WTC11 (cell line): Measurements from ENCODE around the gene HTN1. TPM values are rescaled to one million over a fixed set of nuclear protein-coding genes. Genes with fewer than 3 reads are reported as not detected.
"Not testable (repeated sequence)": the region's sequence is repeated elsewhere in the genome, so short reads cannot be mapped to it uniquely, and the experiment has no call there.

Source experiments
- ATAC-seq: fragments of 200-7000 bp; cut with Tn5 transposase; 2 replicates; pipeline ENCODE4 v1.10.0; 2021; ENCODE audit warnings: mild to moderate bottlenecking, moderate library complexity
- CTCF ChIA-PET: fragments of 300-600 bp; sonication (Branson Sonifier 250); formaldehyde crosslinking; loops from one replicate; lab custom pipeline; 2021; ENCODE audit warnings: antibody characterized with exemption; lab: Charles Lee
- POLR2A ChIA-PET: fragments of 350-600 bp; sonication (Branson Sonifier 250); formaldehyde crosslinking; loops from one replicate; lab custom pipeline; 2021; ENCODE audit warnings: antibody characterized with exemption; lab: Charles Lee
- DNase-seq: peaks from one replicate; pipeline ENCODE4 v3.0.0; 2021; ENCODE audit warnings: low spot score
- H3K27ac Mint-ChIP-seq: 2 replicates; pipeline ENCODE4 v1.8.0; 2021; ENCODE audit warnings: mixed read lengths
- H3K27me3 Mint-ChIP-seq: 2 replicates; pipeline ENCODE4 v1.8.0; 2021; ENCODE audit warnings: low read depth, mild to moderate bottlenecking, moderate library complexity, mixed read lengths
- H3K36me3 Mint-ChIP-seq: 2 replicates; pipeline ENCODE4 v1.8.0; 2021; ENCODE audit warnings: mixed read lengths
- H3K4me1 Mint-ChIP-seq: 2 replicates; pipeline ENCODE4 v1.8.0; 2022; ENCODE audit warnings: mixed read lengths
- H3K4me3 Mint-ChIP-seq: 2 replicates; pipeline ENCODE4 v1.8.0; 2021; ENCODE audit warnings: mild to moderate bottlenecking, moderate library complexity, mixed read lengths
- H3K9me3 Mint-ChIP-seq: 2 replicates; pipeline ENCODE4 v1.8.0; 2021; ENCODE audit warnings: mixed read lengths
- CREM ChIP-seq: sonication (generic); formaldehyde crosslinking; IDR thresholded peaks from 2 replicates; pipeline ENCODE4 v1.8.1; 2022; ENCODE audit warnings: mild to moderate bottlenecking, missing genetic modification reagents, moderate library complexity
- CTCF ChIP-seq: fragments of 200-600 bp; IDR thresholded peaks from 2 replicates; pipeline ENCODE4 v1.8.0; 2022; ENCODE audit warnings: antibody characterized with exemption
- JAZF1 ChIP-seq: fragments of 250-450 bp; sonication (Bioruptor Pico); IDR thresholded peaks from 2 replicates; pipeline ENCODE4 v1.9.0; 2021; ENCODE audit warnings: moderate library complexity, mild to moderate bottlenecking, inconsistent platforms
- MYBL2 ChIP-seq: sonication (generic); formaldehyde crosslinking; IDR thresholded peaks from 2 replicates; pipeline ENCODE4 v1.8.1; 2023; ENCODE audit warnings: mild to moderate bottlenecking, moderate library complexity, missing genetic modification reagents
- NR1H2 ChIP-seq: sonication (generic); formaldehyde crosslinking; IDR thresholded peaks from 2 replicates; pipeline ENCODE4 v1.9.0; 2021; ENCODE audit warnings: mild to moderate bottlenecking, moderate library complexity, missing genetic modification reagents
- PRRX2 ChIP-seq: fragments of 250-450 bp; sonication (Bioruptor Pico); IDR thresholded peaks from 2 replicates; pipeline ENCODE4 v1.8.0; 2021; ENCODE audit warnings: mild to moderate bottlenecking
- TP53 ChIP-seq: sonication (generic); formaldehyde crosslinking; IDR thresholded peaks from 2 replicates; pipeline ENCODE4 v1.8.1; 2023; ENCODE audit warnings: mild to moderate bottlenecking, missing genetic modification reagents
- ZNF232 ChIP-seq: sonication (generic); formaldehyde crosslinking; IDR thresholded peaks from 2 replicates; pipeline ENCODE4 v1.8.0; 2022; ENCODE audit warnings: mild to moderate bottlenecking, missing genetic modification reagents
- ZSCAN18 ChIP-seq: fragments of 250-450 bp; sonication (Bioruptor Pico); IDR thresholded peaks from 2 replicates; pipeline ENCODE4 v2.1.2; 2022; ENCODE audit warnings: mild to moderate bottlenecking, moderate library complexity
- total RNA-seq: library from RNA; stranded (reverse); gene quantifications from 3 replicates; pipeline ENCODE4 v1.2.3, GENCODE V29; 2021
- TF ChIP-seq, protein P1 (sequence below): sonication (generic); formaldehyde crosslinking; conservative IDR thresholded peaks from 2 replicates; pipeline ENCODE4 v1.8.1; 2023; ENCODE audit warnings: mild to moderate bottlenecking, low read depth, missing genetic modification reagents, moderate library complexity
- TF ChIP-seq, protein P2 (sequence below): sonication (generic); formaldehyde crosslinking; IDR thresholded peaks from 2 replicates; pipeline ENCODE4 v1.8.0; 2022; ENCODE audit warnings: missing genetic modification reagents

HTN1 gene
- total RNA-seq, 1 experiment from 2014 or later = not detected

- TF ChIP-seq, protein P1, sequence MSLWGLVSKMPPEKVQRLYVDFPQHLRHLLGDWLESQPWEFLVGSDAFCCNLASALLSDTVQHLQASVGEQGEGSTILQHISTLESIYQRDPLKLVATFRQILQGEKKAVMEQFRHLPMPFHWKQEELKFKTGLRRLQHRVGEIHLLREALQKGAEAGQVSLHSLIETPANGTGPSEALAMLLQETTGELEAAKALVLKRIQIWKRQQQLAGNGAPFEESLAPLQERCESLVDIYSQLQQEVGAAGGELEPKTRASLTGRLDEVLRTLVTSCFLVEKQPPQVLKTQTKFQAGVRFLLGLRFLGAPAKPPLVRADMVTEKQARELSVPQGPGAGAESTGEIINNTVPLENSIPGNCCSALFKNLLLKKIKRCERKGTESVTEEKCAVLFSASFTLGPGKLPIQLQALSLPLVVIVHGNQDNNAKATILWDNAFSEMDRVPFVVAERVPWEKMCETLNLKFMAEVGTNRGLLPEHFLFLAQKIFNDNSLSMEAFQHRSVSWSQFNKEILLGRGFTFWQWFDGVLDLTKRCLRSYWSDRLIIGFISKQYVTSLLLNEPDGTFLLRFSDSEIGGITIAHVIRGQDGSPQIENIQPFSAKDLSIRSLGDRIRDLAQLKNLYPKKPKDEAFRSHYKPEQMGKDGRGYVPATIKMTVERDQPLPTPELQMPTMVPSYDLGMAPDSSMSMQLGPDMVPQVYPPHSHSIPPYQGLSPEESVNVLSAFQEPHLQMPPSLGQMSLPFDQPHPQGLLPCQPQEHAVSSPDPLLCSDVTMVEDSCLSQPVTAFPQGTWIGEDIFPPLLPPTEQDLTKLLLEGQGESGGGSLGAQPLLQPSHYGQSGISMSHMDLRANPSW (CRISPR knock-in tag) = no peak
- no peak for TF ChIP-seq MYBL2 (CRISPR knock-in tag)
- no peak for TF ChIP-seq ZNF232 (CRISPR knock-in tag)
- TF ChIP-seq JAZF1 = no peak
- TF ChIP-seq NR1H2 = no peak
- TF ChIP-seq, protein P2, sequence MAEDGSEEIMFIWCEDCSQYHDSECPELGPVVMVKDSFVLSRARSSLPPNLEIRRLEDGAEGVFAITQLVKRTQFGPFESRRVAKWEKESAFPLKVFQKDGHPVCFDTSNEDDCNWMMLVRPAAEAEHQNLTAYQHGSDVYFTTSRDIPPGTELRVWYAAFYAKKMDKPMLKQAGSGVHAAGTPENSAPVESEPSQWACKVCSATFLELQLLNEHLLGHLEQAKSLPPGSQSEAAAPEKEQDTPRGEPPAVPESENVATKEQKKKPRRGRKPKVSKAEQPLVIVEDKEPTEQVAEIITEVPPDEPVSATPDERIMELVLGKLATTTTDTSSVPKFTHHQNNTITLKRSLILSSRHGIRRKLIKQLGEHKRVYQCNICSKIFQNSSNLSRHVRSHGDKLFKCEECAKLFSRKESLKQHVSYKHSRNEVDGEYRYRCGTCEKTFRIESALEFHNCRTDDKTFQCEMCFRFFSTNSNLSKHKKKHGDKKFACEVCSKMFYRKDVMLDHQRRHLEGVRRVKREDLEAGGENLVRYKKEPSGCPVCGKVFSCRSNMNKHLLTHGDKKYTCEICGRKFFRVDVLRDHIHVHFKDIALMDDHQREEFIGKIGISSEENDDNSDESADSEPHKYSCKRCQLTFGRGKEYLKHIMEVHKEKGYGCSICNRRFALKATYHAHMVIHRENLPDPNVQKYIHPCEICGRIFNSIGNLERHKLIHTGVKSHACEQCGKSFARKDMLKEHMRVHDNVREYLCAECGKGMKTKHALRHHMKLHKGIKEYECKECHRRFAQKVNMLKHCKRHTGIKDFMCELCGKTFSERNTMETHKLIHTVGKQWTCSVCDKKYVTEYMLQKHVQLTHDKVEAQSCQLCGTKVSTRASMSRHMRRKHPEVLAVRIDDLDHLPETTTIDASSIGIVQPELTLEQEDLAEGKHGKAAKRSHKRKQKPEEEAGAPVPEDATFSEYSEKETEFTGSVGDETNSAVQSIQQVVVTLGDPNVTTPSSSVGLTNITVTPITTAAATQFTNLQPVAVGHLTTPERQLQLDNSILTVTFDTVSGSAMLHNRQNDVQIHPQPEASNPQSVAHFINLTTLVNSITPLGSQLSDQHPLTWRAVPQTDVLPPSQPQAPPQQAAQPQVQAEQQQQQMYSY (CRISPR knock-in tag) = no peak
- no peak for TF ChIP-seq CTCF
- TF ChIP-seq CREM = no peak
- no peak for TF ChIP-seq ZSCAN18
- no peak for TF ChIP-seq TP53 (CRISPR knock-in tag)
- TF ChIP-seq PRRX2 (CRISPR knock-in tag) = no peak
These were observed 23.2 kb upstream of the HTN1 start (continued) for GRCh38 chr4:70027011-70027410.

- H3K27me3 Mint-ChIP-seq, H3K36me3 Mint-ChIP-seq, POLR2A ChIA-PET, H3K4me1 Mint-ChIP-seq, CTCF ChIA-PET, DNase-seq, H3K27ac Mint-ChIP-seq, H3K9me3 Mint-ChIP-seq, H3K4me3 Mint-ChIP-seq, ATAC-seq: not testable (repeated sequence)
These were observed 22.1 kb upstream of the HTN1 start, which contains the start of gene HTN3 for GRCh38 chr4:70028159-70028558. Gene HTN3 (plus strand): TSS chr4:70028459. CDS start chr4:70030741, 2,282 bp downstream.

- Mint-ChIP-seq H3K9me3 (peaks cover 53% of the 10 kb centered on the region), H3K36me3 (peaks cover 15% of the 10 kb centered on the region)
- H3K4me1 Mint-ChIP-seq, H3K4me3 Mint-ChIP-seq, H3K27me3 Mint-ChIP-seq, POLR2A ChIA-PET, ATAC-seq, DNase-seq, CTCF ChIA-PET, H3K27ac Mint-ChIP-seq: not testable (repeated sequence)
These were observed 12.7 kb upstream of the HTN1 start for GRCh38 chr4:70037559-70037958.

DNA sequence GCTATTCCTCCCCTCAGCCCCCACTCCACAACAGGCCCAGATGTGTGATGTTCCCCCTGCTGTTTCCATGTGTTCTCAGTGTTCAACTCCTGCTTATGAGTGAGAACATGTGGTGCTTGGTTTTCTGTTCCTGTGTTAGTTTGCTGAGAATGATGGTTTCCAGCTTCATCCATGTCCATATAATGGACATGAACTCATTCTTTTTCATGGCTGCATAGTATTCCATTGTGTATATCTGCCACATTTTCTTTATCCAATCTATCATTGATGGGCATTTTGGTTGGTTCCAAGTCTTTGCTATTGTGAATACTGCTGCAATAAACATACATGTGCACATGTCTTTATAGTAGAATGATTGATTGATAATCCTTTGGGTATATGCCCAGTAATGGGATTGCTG, 10.3 kb upstream of the HTN1 start:
- CTCF ChIA-PET, H3K27me3 Mint-ChIP-seq, DNase-seq, H3K4me3 Mint-ChIP-seq, H3K4me1 Mint-ChIP-seq, H3K27ac Mint-ChIP-seq, POLR2A ChIA-PET, ATAC-seq: not testable (repeated sequence)
- Mint-ChIP-seq H3K9me3 (peaks cover 33% of the 10 kb centered on the region), H3K36me3 (peaks cover 15% of the 10 kb centered on the region)
